Gastrocnemius medialis (tissue), 4 donors: ENCODE results near the gene SLC11A1. TPM values are rescaled to one million over a fixed set of nuclear protein-coding genes. Genes with fewer than 3 reads are reported as not detected.

Experiments used
- ATAC-seq, 2 donors: fragments of 150-250 bp; one replicate each; pipeline ENCODE4 v1.9.1; 2016
- DNase-seq, 2 donors: peaks; one replicate each; pipeline ENCODE4 v3.0.0-alpha.2; 2019
- H3K27ac ChIP-seq, 4 donors: fragments of 200-600 bp; sonication (generic); 1 replicate in 1 of 4; 2 replicates in 3 of 4; pipeline ENCODE4 v1.5.1; 2016 to 2018; ENCODE audit warnings: mild to moderate bottlenecking in 2 of 4, moderate library complexity in 1 of 4
- H3K27me3 ChIP-seq, 3 donors: fragments of 200-600 bp; sonication (generic) in 2 of 3; 1 replicate in 1 of 3; 2 replicates in 2 of 3; pipeline versions ENCODE4 v1.5.1 to v1.6.0; 2016 to 2019; ENCODE audit warnings: mild to moderate bottlenecking in 1 of 3, moderate library complexity in 1 of 3
- H3K36me3 ChIP-seq, 2 donors: fragments of 200-600 bp; sonication (generic) in 1 of 2; one replicate each; pipeline ENCODE4 v1.5.1; 2017 to 2018
- H3K4me1 ChIP-seq, 2 donors: fragments of 200-600 bp; sonication (generic) in 1 of 2; one replicate each; pipeline ENCODE4 v1.5.1; 2016 to 2017; ENCODE audit warnings: mild to moderate bottlenecking in 2 of 2
- H3K4me3 ChIP-seq, 4 donors: fragments of 200-600 bp; sonication (generic) in 3 of 4; 1 replicate in 1 of 4; 2 replicates in 3 of 4; pipeline ENCODE4 v1.5.1; 2016 to 2019; ENCODE audit warnings: mild to moderate bottlenecking in 2 of 4
- H3K9me3 ChIP-seq, 3 donors: fragments of 200-600 bp; sonication (generic) in 2 of 3; 1 replicate in 1 of 3; 2 replicates in 2 of 3; pipeline ENCODE4 v1.5.1; 2016 to 2019
- CTCF ChIP-seq, 5 experiments: fragments of 450-650 bp in 3 of 5; fragments of 200-600 bp in 2 of 5; sonication (generic) in 2 of 5; IDR thresholded peaks in 4 of 5; conservative IDR thresholded peaks in 1 of 5; 1 replicate in 4 of 5; 2 replicates in 1 of 5; pipeline ENCODE4 v1.5.1; 2016 to 2019; ENCODE audit warnings: antibody characterized with exemption in 5 of 5, mild to moderate bottlenecking in 3 of 5, moderate library complexity in 3 of 5
- POLR2A ChIP-seq, 2 donors: fragments of 450-650 bp; IDR thresholded peaks; one replicate each; pipeline ENCODE4 v1.6.1; 2017; ENCODE audit warnings: antibody characterized with exemption in 2 of 2, mild to moderate bottlenecking in 2 of 2, moderate library complexity in 2 of 2
- in situ Hi-C, 4 donors: fragments of 200-750 bp; cut with MboI; loops; one replicate each; pipeline versions ENCODE4 v1.15.0 to v1.8.0; 2017; ENCODE audit warnings: low sequenced_read_pairs in 4 of 4
- intact Hi-C: fragments of 100-400 bp; cut with DNase I; formaldehyde crosslinking; loops from one replicate; pipeline ENCODE4 v1.15.1; 2023; ENCODE audit warnings: low total_unique reads
- total RNA-seq, 4 donors: library from RNA; depleted of rRNA; stranded (reverse); fragments of >200 nt; gene quantifications; one replicate each; pipeline versions ENCODE4 v1.1.0 to v1.2.3, GENCODE V29; 2016

Gene SLC11A1
- total RNA-seq, 4 donors from 2014 or later = 1.1 to 6.3 (median 4.5) TPM

DNA sequence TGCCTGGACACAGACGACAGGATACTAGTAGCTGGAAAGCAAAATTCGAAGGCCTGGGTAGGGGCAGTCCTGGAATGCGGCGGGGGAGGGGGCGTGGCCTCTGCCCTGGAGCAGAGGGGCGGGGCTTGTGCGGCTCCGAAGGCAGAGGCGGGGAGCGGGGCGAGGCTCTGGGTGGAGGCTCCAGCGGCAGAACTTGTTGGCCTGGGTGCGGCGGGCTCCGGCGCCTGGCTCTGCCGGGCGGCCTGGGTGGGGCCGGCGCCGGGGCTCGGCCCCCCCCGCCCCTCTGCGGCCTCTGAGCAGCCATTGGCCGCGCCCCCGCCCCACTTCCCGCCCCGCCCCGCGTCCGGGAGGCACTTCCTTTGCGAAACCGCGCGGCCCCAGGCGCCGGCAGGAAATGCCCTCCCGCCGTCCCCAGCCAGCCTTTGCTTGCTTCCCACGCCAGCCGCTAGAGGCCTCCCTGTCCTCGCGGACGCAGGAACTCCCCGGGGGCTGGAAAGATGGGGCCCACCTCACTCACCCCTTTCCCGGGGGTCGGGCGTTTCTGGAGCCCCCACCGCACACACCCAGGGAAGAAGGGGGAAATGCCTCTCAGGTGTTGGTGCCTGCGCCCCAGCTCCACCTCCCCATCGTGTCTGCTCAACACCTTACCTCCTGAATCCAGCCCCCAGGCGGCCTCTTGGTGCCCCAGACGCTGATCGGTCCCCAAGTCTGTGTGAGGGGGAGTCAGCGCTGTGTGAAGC, 24.3 kb downstream of the SLC11A1 start:
- H3K9me3 ChIP-seq = no peaks in the 10 kb centered on the region
- intact Hi-C loops = loop anchor here (2.0 kb wide), 2 partner anchors 60 to 280 kb away; no protein-coding TSS in a partner anchor
- H3K27me3 ChIP-seq = no peaks in the 10 kb centered on the region
- peaks cover 36 to 39% of the 10 kb centered on the region in 2 donors for H3K4me1 ChIP-seq
- TF ChIP-seq CTCF (IDR thresholded peaks at IDR 0.05 in 4 of 5, conservative IDR thresholded peaks at IDR 0.05 in 1 of 5) = peak; percentile 78 to 91 (median 85)
- TF ChIP-seq POLR2A (IDR thresholded peaks at IDR 0.05) = no peak
- ATAC-seq = peak; percentile 82 to 83
- H3K36me3 ChIP-seq = peaks cover 0 to 37% of the 10 kb centered on the region in 2 donors
- H3K4me3 ChIP-seq = peak overlapping the region; percentile 51 to 72 (median 55)
- in situ Hi-C loops = loop anchor here (5.0 to 25.0 kb wide), 4 partner anchors 56 to 281 kb away; partner anchors contain the start of genes BCS1L (in 2 of the 4), RNF25 (in 2 of the 4), STK36 (in 2 of the 4) and ZNF142 (in 2 of the 4)
- peak overlapping the region; percentile 81 to 93 (median 88) for H3K27ac ChIP-seq
- DNase-seq = peak; percentile 93 to 96

DNA sequence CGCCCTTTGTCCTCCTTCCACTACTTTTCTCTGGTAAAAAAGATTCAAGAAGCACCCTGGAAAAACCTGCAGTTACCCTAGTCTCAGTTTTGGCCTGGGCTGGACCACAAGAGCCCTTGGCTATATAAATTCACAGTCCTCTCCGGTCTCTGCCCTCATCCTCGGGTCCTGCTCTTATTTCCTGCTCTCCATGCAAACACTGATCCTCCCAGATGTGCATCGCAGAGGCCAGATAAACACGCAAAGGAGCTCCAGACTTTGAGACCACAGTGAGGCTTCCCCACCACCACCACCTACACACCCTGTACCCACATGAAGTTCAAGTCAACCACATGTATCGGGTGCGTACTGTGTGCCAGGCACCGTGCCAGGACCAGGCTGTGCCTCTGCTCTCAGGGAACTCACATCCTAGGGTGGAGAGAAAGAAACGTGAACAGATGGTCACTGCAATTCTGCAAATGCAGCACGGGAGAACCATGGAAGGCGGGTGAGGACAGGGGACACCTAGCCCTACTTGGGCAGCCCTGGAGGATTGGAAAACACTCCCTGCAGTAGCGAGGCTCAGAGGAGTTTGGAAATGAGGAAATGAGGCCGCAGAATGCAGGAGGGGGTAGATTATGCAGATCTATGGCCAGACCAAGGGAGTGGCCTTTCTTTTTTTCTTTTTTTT, 25.0 kb downstream of the SLC11A1 start:
- no peak for TF ChIP-seq CTCF (IDR thresholded peaks at IDR 0.05 in 4 of 5, conservative IDR thresholded peaks at IDR 0.05 in 1 of 5)
- TF ChIP-seq POLR2A (IDR thresholded peaks at IDR 0.05) = no peak
- Histone ChIP-seq H3K27me3 (no peaks in the 10 kb centered on the region), H3K27ac (peak overlapping the region; percentile 81 to 93 (median 88)), H3K36me3 (peaks cover 0 to 30% of the 10 kb centered on the region in 2 donors), H3K9me3 (no peaks in the 10 kb centered on the region), H3K4me1 (peaks cover 29 to 32% of the 10 kb centered on the region in 2 donors), H3K4me3 (peak overlapping the region; percentile 51 to 63 (median 55))
- DNase-seq = peak; percentile 57 to 71
- in situ Hi-C loops = loop anchor here (5.0 to 25.0 kb wide), 4 partner anchors 55 to 280 kb away; partner anchors contain the start of genes BCS1L (in 2 of the 4), RNF25 (in 2 of the 4), STK36 (in 2 of the 4) and ZNF142 (in 2 of the 4)
- ATAC-seq = peak; percentile 21 to 34
- intact Hi-C loops = loop anchor here (2.0 kb wide), 2 partner anchors 60 to 280 kb away; no protein-coding TSS in a partner anchor

DNA sequence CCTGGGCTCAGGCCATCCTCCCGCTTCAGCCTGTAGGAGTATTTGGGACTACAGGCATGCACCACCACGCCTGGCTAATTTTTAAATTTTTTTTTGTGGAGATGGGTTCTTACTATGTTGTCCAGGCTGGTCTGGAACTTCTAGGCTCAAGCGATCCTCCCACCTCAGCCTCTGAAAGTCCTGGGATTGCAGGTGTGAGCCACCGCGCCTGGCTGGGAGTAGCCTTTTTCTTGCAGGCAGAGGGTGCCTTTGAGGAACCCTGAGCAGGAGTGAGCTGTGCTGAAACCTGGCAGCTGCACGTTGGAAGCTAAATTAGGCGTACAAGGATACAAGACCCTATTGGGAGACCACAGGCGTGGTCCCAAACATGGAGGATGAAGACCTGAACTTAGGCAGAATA, 25.6 kb downstream of the SLC11A1 start:
- intact Hi-C loops (loop anchor here (2.0 kb wide), 2 partner anchors 59 to 279 kb away; no protein-coding TSS in a partner anchor), in situ Hi-C loops (loop anchor here (5.0 to 25.0 kb wide), 4 partner anchors 55 to 280 kb away; partner anchors contain the start of genes BCS1L (in 2 of the 4), RNF25 (in 2 of the 4), STK36 (in 2 of the 4) and ZNF142 (in 2 of the 4))
- Histone ChIP-seq H3K27me3 (no peaks in the 10 kb centered on the region), H3K27ac (peak overlapping the region in 2 of 4 donors; percentile 81 to 88), H3K4me1 (peaks cover 24 to 26% of the 10 kb centered on the region in 2 donors), H3K9me3 (no peaks in the 10 kb centered on the region), H3K4me3 (no peak overlapping the region), H3K36me3 (peaks cover 0 to 24% of the 10 kb centered on the region in 2 donors)
- DNase-seq (no peak), ATAC-seq (no peak)
- TF ChIP-seq POLR2A (IDR thresholded peaks at IDR 0.05) (no peak), CTCF (IDR thresholded peaks at IDR 0.05 in 4 of 5, conservative IDR thresholded peaks at IDR 0.05 in 1 of 5) (no peak)

DNA sequence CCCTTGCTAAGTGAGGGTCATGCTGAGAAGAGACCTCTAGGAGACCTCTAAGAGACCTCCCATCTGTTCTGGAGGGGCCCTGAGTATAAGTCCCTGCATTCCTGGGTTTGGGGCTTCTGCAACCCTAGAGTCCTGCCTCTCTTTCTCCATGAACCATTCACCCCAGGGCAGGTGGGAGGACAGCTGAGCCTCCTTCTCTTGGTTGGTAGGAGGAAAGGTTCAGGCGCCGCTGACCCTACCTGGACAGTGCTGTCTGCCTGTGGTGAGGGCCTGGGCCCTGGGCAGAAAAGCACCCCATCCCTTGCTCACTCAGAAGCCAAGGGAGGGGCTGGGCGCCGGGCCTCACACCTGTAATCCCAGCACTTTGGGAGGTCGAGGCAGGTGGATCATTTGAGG, 36.2 kb downstream of the SLC11A1 start:
- H3K27ac ChIP-seq = no peak overlapping the region
- DNase-seq (no peak), ATAC-seq (no peak)
- no peaks in the 10 kb centered on the region for H3K27me3 ChIP-seq
- H3K9me3 ChIP-seq = no peaks in the 10 kb centered on the region
- intact Hi-C loops (no loop called here), in situ Hi-C loops (loop anchor here (10.0 to 25.0 kb wide), 3 partner anchors 46 to 269 kb away; partner anchors contain the start of genes BCS1L (in 2 of the 4), RNF25 (in 2 of the 4), STK36 (in 2 of the 4) and ZNF142 (in 2 of the 4))
- no peak for TF ChIP-seq POLR2A (IDR thresholded peaks at IDR 0.05)
- no peak for TF ChIP-seq CTCF (IDR thresholded peaks at IDR 0.05 in 4 of 5, conservative IDR thresholded peaks at IDR 0.05 in 1 of 5)
- H3K4me3 ChIP-seq = no peak overlapping the region
- no peaks in the 10 kb centered on the region for H3K36me3 ChIP-seq
- H3K4me1 ChIP-seq = no peaks in the 10 kb centered on the region
